Measurements from ENCODE around the gene TNRC18.

TNRC18 gene

DNA sequence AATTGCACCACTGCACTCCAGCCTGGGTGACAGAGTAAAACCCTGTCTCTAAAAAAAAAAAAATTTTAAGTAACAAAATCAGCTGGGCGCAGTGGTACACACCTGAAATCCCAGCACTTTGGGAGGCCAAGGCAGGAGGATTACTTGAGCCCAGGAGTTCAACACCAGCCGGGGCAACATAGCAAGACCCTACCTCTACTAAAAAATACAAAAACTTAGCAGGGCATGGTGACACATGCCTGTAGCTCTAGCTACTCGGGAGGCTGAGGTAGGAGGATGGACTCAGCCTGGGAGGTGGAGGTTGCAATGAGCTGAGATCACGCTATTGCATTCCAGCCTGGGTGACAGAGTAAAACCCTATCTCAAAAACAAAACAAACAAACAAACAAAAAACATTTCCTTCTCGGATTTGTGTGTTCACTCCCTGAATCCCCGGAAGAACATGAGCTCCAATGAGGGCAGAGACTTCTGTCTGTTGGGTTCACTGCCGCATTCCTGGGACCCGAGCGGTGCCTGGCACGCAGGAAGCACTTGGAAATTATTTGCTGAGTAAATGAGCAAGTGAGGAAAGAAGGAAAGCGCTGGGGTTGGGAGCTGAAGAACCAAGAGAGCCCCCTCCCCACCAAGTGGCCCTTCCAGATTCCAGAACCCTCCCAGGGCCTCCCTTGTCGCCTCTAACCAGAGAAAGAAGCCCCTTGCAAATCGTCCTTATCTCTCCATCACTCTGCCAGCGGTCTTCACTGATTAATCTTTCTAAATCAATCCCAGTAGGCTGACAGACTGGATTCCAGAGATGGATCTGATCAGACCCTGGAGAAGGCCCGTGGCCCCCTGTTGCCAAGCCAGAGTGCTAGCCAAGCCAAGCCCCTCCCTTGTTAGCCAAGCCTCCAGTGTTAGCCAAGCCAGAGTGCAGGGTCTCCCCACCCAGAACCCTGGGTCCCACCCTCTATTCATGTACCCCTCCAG, 6.2 kb downstream of the TNRC18 start:
- Mint-ChIP-seq H3K27me3 (ENCODE audit: low read depth) (peaks cover 65% of the 10 kb centered on the region), H3K4me1 (ENCODE audit: low read depth) (peaks cover 8% of the 10 kb centered on the region), H3K27ac (no peak overlapping the region)

DNA sequence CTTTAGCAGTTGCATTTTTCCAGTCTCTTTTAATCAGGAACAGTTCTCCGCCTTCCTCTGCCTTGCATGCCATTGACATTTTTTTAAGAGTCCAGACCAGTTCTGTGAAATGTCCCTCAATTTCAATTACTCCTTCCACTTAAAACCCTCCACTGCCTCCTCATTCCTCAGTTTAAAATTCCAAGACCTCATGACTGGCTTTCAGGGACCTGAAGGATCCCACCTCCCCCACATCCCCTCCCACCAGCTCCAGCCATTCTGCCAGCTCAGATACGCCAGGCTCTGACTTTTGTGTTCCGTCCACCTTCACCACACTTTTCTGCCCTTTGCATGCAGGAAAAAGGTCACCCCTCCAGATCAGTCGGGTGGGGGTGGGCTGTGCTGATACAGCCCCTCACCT, 8.7 kb downstream of the TNRC18 start:
- Mint-ChIP-seq H3K27ac (no peak overlapping the region), H3K4me3 (no peak overlapping the region), H3K36me3 (ENCODE audit: low read depth) (no peaks in the 10 kb centered on the region), H3K27me3 (ENCODE audit: low read depth) (peaks cover 54% of the 10 kb centered on the region), H3K4me1 (ENCODE audit: low read depth) (peaks cover 4% of the 10 kb centered on the region), H3K9me3 (no peaks in the 10 kb centered on the region)
- DNase-seq (ENCODE audit: low spot score) = no peak

More for the DNA sequence above, 6.2 kb downstream of the TNRC18 start:
- Mint-ChIP-seq H3K4me3 (no peak overlapping the region), H3K36me3 (ENCODE audit: low read depth) (no peaks in the 10 kb centered on the region), H3K9me3 (no peaks in the 10 kb centered on the region)
- no peak for DNase-seq (ENCODE audit: low spot score)

DNA sequence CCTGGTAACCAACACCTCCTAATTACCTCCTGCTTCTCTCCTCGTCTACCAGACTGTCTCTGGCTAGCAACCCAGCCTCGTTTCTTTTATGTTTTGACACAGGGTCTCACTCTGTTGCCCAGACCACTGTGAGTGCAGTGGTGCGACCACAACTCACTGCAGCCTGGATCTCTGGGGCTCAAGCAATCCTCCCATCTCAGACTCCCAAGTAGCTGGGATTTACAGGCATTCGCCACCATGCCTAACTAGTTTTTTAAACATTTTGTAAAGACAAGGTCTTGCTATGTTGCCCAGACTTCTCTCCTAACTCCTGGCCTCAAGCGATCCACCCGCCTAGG, 10.2 kb downstream of the TNRC18 start:
- Mint-ChIP-seq H3K27ac (no peak overlapping the region), H3K9me3 (no peaks in the 10 kb centered on the region), H3K27me3 (ENCODE audit: low read depth) (peaks cover 50% of the 10 kb centered on the region), H3K36me3 (ENCODE audit: low read depth) (no peaks in the 10 kb centered on the region), H3K4me1 (ENCODE audit: low read depth) (no peaks in the 10 kb centered on the region), H3K4me3 (no peak overlapping the region)
- DNase-seq (ENCODE audit: low spot score) = no peak

DNA sequence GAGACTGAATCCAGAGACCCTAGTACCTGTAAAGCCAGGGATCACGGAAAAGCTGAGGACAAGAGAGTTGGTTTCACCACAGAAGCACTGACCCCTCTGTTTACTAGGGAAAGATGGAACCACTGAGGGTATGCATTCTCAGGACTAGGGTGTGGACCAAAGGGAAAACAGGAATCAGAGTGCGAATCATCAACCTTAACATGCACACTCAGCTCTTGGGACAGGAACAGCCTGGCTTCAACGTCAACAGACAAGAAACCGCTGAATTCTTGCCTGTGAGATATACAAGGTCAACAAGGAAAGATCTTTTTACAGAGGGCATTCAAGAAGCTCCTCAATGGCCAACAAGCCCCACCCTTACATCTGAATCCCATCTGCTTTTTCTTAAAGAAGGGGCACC, 14.9 kb downstream of the TNRC18 start:
- no peaks in the 10 kb centered on the region for H3K36me3 Mint-ChIP-seq (ENCODE audit: low read depth)
- H3K4me3 Mint-ChIP-seq = no peak overlapping the region
- peaks cover 28% of the 10 kb centered on the region for H3K27me3 Mint-ChIP-seq (ENCODE audit: low read depth)
- no peak overlapping the region for H3K27ac Mint-ChIP-seq
- no peaks in the 10 kb centered on the region for H3K4me1 Mint-ChIP-seq (ENCODE audit: low read depth)
- H3K9me3 Mint-ChIP-seq = no peaks in the 10 kb centered on the region
- no peak for DNase-seq (ENCODE audit: low spot score)

DNA sequence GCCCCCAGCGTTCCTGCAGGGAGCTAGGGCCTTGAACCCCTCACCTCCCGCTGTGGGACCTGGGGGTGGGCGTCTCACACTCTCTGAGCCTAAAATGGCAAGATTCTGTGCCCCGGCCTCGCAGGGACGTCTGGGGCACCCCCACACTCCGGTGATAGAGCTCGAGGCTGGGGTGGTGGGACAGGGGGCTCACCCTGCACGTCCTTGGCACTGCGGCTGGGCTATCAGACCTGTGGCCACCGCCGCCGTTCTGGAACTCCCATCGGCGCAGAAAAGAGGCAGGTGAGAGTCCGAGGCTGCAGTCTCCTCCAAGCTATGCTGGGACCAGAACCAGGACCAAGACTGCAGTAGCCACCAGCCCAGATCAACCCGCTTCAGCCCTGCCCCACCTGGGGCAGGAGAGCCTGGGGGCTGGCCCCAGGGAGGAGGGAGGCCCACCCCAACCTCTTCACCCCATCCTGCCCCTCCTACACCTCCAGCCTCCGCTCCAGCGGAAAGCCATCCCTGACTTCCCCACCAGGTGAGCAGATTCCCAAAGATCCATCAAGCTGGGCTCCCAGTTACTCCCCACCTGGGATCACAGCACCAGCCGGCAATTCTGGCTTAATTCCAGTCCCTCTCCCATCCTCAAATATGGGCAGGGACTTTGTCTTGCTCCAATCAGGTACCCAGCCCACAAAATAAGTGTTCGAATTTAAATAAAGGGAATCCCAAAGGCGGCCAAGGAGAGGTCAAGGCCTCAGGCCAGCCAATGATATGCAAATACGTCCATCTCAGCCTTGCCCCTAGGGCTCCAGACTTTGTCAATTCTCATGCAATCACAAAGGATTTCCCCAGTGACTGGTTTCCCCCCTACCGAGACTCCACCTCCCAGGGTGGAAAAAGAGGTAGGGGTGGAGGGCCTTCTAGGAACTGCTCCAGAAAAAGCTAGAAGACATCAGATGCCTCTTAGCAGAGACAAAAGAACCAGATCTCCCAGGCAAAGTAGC, 16.4 kb downstream of the TNRC18 start:
- H3K27ac Mint-ChIP-seq = no peak overlapping the region
- H3K4me3 Mint-ChIP-seq = no peak overlapping the region
- no peaks in the 10 kb centered on the region for H3K36me3 Mint-ChIP-seq (ENCODE audit: low read depth)
- no peak for DNase-seq (ENCODE audit: low spot score)
- H3K4me1 Mint-ChIP-seq (ENCODE audit: low read depth) = no peaks in the 10 kb centered on the region
- no peaks in the 10 kb centered on the region for H3K9me3 Mint-ChIP-seq
- H3K27me3 Mint-ChIP-seq (ENCODE audit: low read depth) = peaks cover 21% of the 10 kb centered on the region

DNA sequence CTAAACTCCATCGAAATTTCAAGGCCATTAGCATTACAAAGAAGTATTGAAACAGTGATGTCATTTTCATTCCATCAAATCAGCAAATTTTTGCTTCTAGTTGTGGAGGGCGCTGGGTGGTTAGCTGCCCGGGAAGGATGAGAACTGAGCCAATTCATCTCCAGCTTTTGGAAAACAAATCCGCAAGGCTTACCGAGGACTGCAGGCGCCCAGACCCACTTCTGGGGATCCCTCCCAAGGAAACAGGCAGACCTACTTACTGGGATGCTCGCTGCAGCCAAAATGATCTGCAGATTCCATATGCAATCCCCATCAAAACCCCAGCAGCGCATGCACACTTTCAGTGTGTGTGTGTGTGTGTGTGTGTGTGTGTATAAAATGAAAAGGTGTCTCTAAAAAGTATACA, 19.2 kb downstream of the TNRC18 start:
- Mint-ChIP-seq H3K4me3 (no peak overlapping the region), H3K4me1 (ENCODE audit: low read depth) (peaks cover 4% of the 10 kb centered on the region), H3K27ac (no peak overlapping the region), H3K9me3 (no peaks in the 10 kb centered on the region), H3K36me3 (ENCODE audit: low read depth) (no peaks in the 10 kb centered on the region), H3K27me3 (ENCODE audit: low read depth) (peaks cover 15% of the 10 kb centered on the region)
- no peak for DNase-seq (ENCODE audit: low spot score)

DNA sequence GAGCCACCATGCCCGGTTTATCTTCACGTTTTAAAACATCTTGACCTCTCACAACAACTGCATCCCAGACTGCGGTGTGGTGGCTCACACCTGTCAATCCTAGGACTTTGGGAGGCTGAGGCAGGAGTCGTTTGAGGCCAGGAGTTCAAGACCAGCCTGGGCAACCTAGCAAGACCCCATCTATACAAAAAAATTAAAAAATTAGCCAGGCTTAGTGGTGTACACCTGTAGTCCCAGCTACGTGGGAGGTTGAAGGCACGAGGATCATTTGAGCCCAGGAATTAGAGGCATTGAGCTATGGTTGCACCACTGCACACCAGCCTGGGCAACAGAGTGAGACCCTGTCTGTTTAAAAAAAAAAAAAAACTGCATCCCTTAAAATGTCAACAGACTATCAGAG, 20.2 kb downstream of the TNRC18 start:
- DNase-seq (ENCODE audit: low spot score) = no peak
- Mint-ChIP-seq H3K4me3 (no peak overlapping the region), H3K27ac (no peak overlapping the region), H3K4me1 (ENCODE audit: low read depth) (peaks cover 4% of the 10 kb centered on the region), H3K9me3 (no peaks in the 10 kb centered on the region), H3K36me3 (ENCODE audit: low read depth) (no peaks in the 10 kb centered on the region), H3K27me3 (ENCODE audit: low read depth) (peaks cover 6% of the 10 kb centered on the region)

DNA sequence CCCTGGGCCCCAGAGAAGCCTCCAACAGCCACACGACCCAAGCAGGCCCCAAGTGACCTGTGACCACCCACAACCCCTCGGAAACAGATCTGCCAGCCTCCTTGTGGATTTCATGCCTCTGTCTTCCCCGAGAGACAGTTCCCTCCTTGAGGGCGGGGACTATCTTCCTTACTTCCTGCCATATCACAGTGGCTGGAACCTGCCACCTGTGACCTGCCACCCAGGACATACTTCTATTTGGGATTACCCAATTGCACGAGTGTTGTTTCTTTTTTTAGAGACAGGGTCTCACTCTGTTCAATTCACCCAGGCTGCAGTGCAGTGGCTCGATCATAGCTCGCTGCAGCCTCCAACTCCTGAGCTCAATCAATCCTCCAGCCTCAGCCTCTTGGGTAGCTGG, 25.9 kb downstream of the TNRC18 start:
- peak overlapping the region; percentile 97 for H3K27ac Mint-ChIP-seq
- peak overlapping the region; percentile 83 for H3K4me3 Mint-ChIP-seq
- peaks cover 18% of the 10 kb centered on the region for H3K36me3 Mint-ChIP-seq (ENCODE audit: low read depth)
- no peaks in the 10 kb centered on the region for H3K27me3 Mint-ChIP-seq (ENCODE audit: low read depth)
- H3K9me3 Mint-ChIP-seq = no peaks in the 10 kb centered on the region
- no peak for DNase-seq (ENCODE audit: low spot score)
- H3K4me1 Mint-ChIP-seq (ENCODE audit: low read depth) = peaks cover 24% of the 10 kb centered on the region

DNA sequence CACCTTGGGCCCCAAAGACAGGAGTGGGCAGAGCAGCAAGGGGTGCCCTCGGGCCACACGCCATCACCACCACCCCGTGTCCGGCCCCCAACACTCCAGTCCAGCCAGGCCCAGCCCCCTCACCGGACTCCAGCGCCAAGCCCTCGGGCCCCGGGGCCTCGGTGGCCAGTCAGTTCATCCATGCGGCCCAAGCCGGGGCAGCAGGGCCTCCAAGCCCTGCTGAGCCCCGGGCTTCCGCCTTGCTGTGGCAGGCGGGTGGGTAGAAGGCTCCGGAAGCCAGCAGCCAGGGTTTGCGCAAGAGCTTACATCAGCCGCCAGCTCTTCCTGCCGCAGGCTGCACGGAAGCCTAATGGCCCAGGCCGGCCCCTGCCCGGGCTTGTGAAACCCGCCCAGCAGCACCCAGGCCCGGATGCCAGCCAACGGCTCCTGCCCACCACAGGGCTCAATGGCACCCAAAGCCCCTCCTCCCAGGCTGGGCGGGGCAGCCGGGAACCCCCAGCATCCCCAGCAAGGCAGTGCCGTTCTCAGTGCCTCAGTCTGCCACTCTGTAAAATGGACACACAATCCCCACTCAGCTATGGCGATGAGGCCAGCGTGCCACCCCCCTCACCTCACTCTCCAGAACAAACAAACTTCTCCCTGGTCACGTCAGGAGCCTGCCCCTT, 26.5 kb downstream of the TNRC18 start:
- Mint-ChIP-seq H3K4me3 (peak overlapping the region; percentile 83), H3K27me3 (ENCODE audit: low read depth) (no peaks in the 10 kb centered on the region), H3K9me3 (no peaks in the 10 kb centered on the region), H3K27ac (peak overlapping the region; percentile 97), H3K4me1 (ENCODE audit: low read depth) (peaks cover 24% of the 10 kb centered on the region), H3K36me3 (ENCODE audit: low read depth) (peaks cover 20% of the 10 kb centered on the region)
- DNase-seq (ENCODE audit: low spot score) = peak; percentile 89

DNA sequence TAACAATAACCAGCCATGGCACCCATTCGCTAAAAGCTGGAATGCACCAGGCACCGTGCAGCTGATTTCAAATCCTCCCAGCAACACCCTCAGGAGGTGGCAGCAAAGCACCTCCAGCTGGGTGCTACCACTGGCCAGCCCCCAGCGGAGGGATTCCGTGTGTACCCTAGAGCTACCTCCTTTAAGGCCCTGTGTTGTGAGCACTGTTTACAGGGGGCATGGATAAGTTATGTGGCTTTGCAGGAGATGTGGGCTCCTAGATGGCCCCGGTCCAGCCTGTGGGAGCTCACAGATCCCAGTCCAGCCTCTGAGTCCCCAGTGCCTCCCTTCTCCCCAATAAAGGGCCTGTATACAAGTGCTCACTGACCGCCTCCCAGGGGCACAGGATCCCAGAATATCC, 27.1 kb downstream of the TNRC18 start:
- H3K36me3 Mint-ChIP-seq (ENCODE audit: low read depth) = peaks cover 20% of the 10 kb centered on the region

DNA sequence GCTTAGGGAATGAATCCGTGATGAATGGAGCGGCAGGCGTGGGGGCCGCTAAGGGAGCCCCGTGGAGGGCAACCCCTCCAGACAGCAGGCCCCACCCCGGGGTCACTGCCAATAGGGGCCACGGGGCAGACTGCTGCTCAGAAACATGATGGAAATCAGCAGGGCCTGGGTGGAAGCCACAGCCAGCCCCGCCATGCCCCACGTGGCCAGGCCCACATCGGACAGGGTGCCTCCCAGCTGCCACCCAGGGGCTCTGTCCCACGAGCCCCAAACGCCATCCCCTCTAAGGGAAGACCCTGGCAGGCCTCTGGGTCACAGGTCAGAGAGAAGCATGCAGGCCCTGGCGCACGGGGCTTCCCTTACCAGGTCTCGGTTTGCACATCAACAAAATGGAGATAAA, 28.4 kb downstream of the TNRC18 start:
- H3K9me3 Mint-ChIP-seq = no peaks in the 10 kb centered on the region
- peaks cover 20% of the 10 kb centered on the region for H3K4me1 Mint-ChIP-seq (ENCODE audit: low read depth)
- H3K27me3 Mint-ChIP-seq (ENCODE audit: low read depth) = no peaks in the 10 kb centered on the region
- DNase-seq (ENCODE audit: low spot score) = no peak
- peak overlapping the region; percentile 97 for H3K27ac Mint-ChIP-seq
- H3K4me3 Mint-ChIP-seq = peak overlapping the region; percentile 83
- H3K36me3 Mint-ChIP-seq (ENCODE audit: low read depth) = peaks cover 20% of the 10 kb centered on the region

More for the DNA sequence above, 27.1 kb downstream of the TNRC18 start:
- Mint-ChIP-seq H3K27ac (peak overlapping the region; percentile 97), H3K9me3 (no peaks in the 10 kb centered on the region), H3K27me3 (ENCODE audit: low read depth) (no peaks in the 10 kb centered on the region), H3K4me1 (ENCODE audit: low read depth) (peaks cover 24% of the 10 kb centered on the region), H3K4me3 (peak overlapping the region; percentile 83)
- peak; percentile 49 for DNase-seq (ENCODE audit: low spot score)

DNA sequence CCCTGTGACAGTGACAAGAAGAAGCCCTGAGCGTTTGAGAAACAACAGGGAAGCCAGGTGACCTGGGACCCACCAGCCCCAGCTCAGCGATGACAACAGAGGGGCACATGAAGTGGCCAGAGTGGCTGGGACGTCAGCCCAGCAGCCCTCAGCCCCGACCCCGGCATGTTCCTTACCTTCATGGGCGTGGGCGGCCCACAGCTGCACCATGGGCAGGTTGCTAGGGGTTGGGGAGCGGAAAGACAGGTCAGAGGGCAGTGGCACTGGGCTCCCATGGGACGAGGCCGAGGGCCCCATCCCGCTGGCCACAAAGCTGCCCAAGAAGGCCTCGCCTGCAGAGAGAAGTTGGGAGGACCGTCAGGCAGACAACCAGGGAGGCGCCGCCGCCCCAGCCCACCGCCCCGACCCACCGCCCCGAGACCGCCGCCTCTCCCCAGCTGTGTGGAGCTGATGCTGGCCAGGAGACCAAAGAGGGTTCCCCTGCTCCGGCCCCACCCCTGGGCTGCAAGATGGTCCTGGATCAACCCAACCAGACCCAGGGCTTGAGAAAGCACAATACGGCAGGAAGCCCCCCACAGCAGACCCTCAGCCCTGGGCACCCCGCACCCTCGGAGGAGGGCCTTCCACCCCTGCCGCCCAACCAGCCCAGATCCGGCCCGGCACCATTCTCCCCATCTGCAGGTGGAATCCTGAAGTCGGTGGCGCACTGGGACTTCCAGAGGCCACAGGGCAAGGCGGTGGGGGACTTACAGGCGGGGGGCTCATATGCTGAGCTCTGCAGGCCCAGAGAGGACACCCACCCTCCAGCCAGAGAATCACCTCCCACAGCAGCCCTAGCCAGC, 29.1 kb downstream of the TNRC18 start:
- no peaks in the 10 kb centered on the region for H3K9me3 Mint-ChIP-seq
- peaks cover 25% of the 10 kb centered on the region for H3K36me3 Mint-ChIP-seq (ENCODE audit: low read depth)
- no peak overlapping the region for H3K27ac Mint-ChIP-seq
- H3K4me3 Mint-ChIP-seq = peak overlapping the region; percentile 83
- no peak for DNase-seq (ENCODE audit: low spot score)
- peaks cover 20% of the 10 kb centered on the region for H3K4me1 Mint-ChIP-seq (ENCODE audit: low read depth)
- no peaks in the 10 kb centered on the region for H3K27me3 Mint-ChIP-seq (ENCODE audit: low read depth)

DNA sequence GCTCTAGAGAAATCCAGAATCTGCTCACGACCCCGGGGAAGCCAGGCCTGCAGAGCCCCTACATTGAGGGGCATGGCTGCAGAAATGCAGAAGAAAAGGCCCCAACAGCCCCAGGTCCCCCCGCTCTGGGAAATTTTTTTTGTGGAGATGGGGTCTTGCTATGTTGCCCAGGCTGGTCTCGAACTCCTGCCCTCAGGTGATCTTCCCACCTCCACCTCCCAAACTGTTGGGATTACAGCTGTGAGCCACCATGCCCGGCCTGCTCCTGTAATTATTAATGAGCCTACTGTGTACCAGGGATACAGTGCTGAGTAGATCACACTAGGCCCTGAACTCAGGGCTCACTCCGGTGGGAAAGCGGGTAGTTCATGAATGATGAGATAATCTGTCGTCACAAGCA, 29.9 kb downstream of the TNRC18 start:
- Mint-ChIP-seq H3K4me3 (peak overlapping the region; percentile 54), H3K4me1 (ENCODE audit: low read depth) (peaks cover 20% of the 10 kb centered on the region), H3K9me3 (no peaks in the 10 kb centered on the region), H3K36me3 (ENCODE audit: low read depth) (peaks cover 25% of the 10 kb centered on the region), H3K27ac (peak overlapping the region; percentile 55), H3K27me3 (ENCODE audit: low read depth) (no peaks in the 10 kb centered on the region)
- no peak for DNase-seq (ENCODE audit: low spot score)

Data from T-helper 2 cell treated with Interferon-gamma antibody and Interleukin-4, amounts not matched to agents 5 μg/mL and 100 μg/mL, for 36 hours (primary cell).